Measurements from ENCODE around the gene PLEKHD1. TPM values are rescaled to one million over a fixed set of nuclear protein-coding genes. Genes with fewer than 3 reads are reported as not detected.
"Not testable (repeated sequence)": the region's sequence is repeated elsewhere in the genome, so short reads cannot be mapped to it uniquely, and the experiment has no call there.

Gene PLEKHD1
- total and polyA plus RNA-seq, 4 experiments from 2014 or later, result 0.13 to 0.32 (median 0.30) TPM; not detected in 1

DNA sequence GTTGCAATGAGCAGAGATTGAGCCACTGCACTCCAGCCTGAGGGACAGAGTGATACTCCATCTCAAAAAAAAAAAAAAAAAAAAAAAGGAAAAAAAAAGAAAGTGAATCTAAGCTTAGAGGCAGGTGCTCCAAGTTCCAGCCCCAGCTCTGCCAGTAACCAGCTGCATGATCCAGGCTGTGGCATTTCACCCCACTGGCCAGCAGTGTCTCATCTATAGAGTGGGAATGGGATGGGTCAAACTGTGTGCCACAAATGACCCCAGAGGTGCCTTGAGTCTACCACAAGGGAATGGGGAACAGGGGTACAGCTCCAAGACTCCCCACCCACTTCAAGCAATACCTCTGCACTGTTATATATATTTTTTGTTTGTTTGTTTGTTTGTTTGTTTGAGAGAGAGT lies 5.0 kb downstream of the PLEKHD1 start:
- peaks cover 23 to 28% of the 10 kb centered on the region in 2 donors for H3K27me3 Mint-ChIP-seq
- ChIA-PET POLR2A (ENCODE audit: partially characterized antibody) (no interaction called here), CTCF (ENCODE audit: partially characterized antibody) (no interaction called here)
- Histone ChIP-seq H3K4me3 (ENCODE audit: low read length in 2 of 2) (no peak overlapping the region), H3K27me3 (ENCODE audit: insufficient read depth, low read length) (peaks cover 4% of the 10 kb centered on the region), H3K27ac (ENCODE audit: low read depth, low read length) (no peak overlapping the region), H3K4me1 (ENCODE audit: insufficient read depth, low read length) (no peaks in the 10 kb centered on the region), H3K36me3 (ENCODE audit: insufficient read depth, low read length) (no peaks in the 10 kb centered on the region), H3K9me3 (ENCODE audit: control insufficient read depth in 1 of 2, low read length in 2 of 2) (no peaks in the 10 kb centered on the region)
- no peaks in the 10 kb centered on the region for H3K9me3 Mint-ChIP-seq
- H3K4me1 Mint-ChIP-seq, result peaks cover 0 to 4% (median 0%) of the 10 kb centered on the region in 4 donors
- H3K27ac Mint-ChIP-seq, result no peak overlapping the region
- DNase-seq, result no peak
- no peaks in the 10 kb centered on the region for H3K36me3 Mint-ChIP-seq
- no peak overlapping the region for H3K4me3 Mint-ChIP-seq
- intact Hi-C loops (cut with micrococcal nuclease), result no loop called here

GRCh38 chr14:69490219-69490918 lies 5.8 kb downstream of the PLEKHD1 start:
- H3K4me1 ChIP-seq (ENCODE audit: insufficient read depth, low read length), result no peaks in the 10 kb centered on the region
- no peak overlapping the region for H3K27ac ChIP-seq (ENCODE audit: low read depth, low read length)
- CTCF ChIA-PET (ENCODE audit: partially characterized antibody), result no interaction called here
- no peak for DNase-seq
- H3K9me3 Mint-ChIP-seq, result no peaks in the 10 kb centered on the region
- no peak overlapping the region for H3K4me3 Mint-ChIP-seq
- H3K4me3 ChIP-seq (ENCODE audit: low read length in 2 of 2), result no peak overlapping the region
- intact Hi-C loops (cut with micrococcal nuclease), result no loop called here
- no peaks in the 10 kb centered on the region for H3K36me3 ChIP-seq (ENCODE audit: insufficient read depth, low read length)
- H3K4me1 Mint-ChIP-seq, result peaks cover 0 to 4% (median 0%) of the 10 kb centered on the region in 4 donors
- peaks cover 21 to 28% of the 10 kb centered on the region in 2 donors for H3K27me3 Mint-ChIP-seq
- no peaks in the 10 kb centered on the region for H3K9me3 ChIP-seq (ENCODE audit: control insufficient read depth in 1 of 2, low read length in 2 of 2)
- peaks cover 4% of the 10 kb centered on the region for H3K27me3 ChIP-seq (ENCODE audit: insufficient read depth, low read length)
- POLR2A ChIA-PET (ENCODE audit: partially characterized antibody), result no interaction called here
- H3K36me3 Mint-ChIP-seq, result no peaks in the 10 kb centered on the region
- no peak overlapping the region for H3K27ac Mint-ChIP-seq

DNA sequence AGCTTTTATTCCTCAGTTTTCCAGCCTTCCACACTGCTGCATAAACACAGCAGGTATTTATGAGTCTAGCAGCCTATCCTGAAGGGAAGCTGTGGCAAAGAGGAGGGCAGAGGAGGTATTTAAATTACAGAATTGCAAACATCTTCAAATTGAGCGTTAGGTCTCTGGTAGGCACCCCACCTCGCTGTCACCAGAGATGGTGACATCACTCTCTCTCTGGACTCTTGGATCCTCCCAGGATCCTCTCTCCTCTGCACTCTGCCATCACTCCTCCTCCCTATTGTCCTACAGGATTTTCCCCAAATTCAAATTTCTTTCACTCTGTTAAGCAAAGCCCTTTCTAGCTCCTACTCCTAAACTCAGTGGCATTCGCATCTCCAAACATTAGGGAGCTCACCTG lies 6.7 kb downstream of the PLEKHD1 start:
- intact Hi-C loops (cut with micrococcal nuclease), result no loop called here
- Mint-ChIP-seq H3K4me3 (no peak overlapping the region), H3K27ac (no peak overlapping the region), H3K27me3 (peaks cover 18 to 23% of the 10 kb centered on the region in 2 donors), H3K4me1 (peaks cover 0 to 3% (median 0%) of the 10 kb centered on the region in 4 donors), H3K9me3 (no peaks in the 10 kb centered on the region), H3K36me3 (no peaks in the 10 kb centered on the region)
- ChIA-PET CTCF (ENCODE audit: partially characterized antibody) (no interaction called here), POLR2A (ENCODE audit: partially characterized antibody) (no interaction called here)
- no peak for DNase-seq
- Histone ChIP-seq H3K4me3 (ENCODE audit: low read length in 2 of 2) (no peak overlapping the region), H3K27me3 (ENCODE audit: insufficient read depth, low read length) (peaks cover 4% of the 10 kb centered on the region), H3K27ac (ENCODE audit: low read depth, low read length) (no peak overlapping the region), H3K4me1 (ENCODE audit: insufficient read depth, low read length) (no peaks in the 10 kb centered on the region), H3K36me3 (ENCODE audit: insufficient read depth, low read length) (no peaks in the 10 kb centered on the region), H3K9me3 (ENCODE audit: control insufficient read depth in 1 of 2, low read length in 2 of 2) (no peaks in the 10 kb centered on the region)

- H3K4me1 Mint-ChIP-seq, result no peaks in the 10 kb centered on the region
- intact Hi-C loops (cut with micrococcal nuclease), result no loop called here
- Histone ChIP-seq H3K4me1 (ENCODE audit: insufficient read depth, low read length) (no peaks in the 10 kb centered on the region), H3K27me3 (ENCODE audit: insufficient read depth, low read length) (no peaks in the 10 kb centered on the region), H3K4me3 (ENCODE audit: low read length in 2 of 2) (no peak overlapping the region), H3K27ac (ENCODE audit: low read depth, low read length) (no peak overlapping the region), H3K36me3 (ENCODE audit: insufficient read depth, low read length) (no peaks in the 10 kb centered on the region), H3K9me3 (ENCODE audit: control insufficient read depth in 1 of 2, low read length in 2 of 2) (no peaks in the 10 kb centered on the region)
- ChIA-PET CTCF (ENCODE audit: partially characterized antibody) (interaction anchor here (0.6 to 0.8 kb wide), 2 partner anchors 10 to 33 kb away, joined by 3 read pairs; no protein-coding TSS in a partner anchor), POLR2A (ENCODE audit: partially characterized antibody) (no interaction called here)
- peaks cover 9% of the 10 kb centered on the region in 2 donors for H3K27me3 Mint-ChIP-seq
- H3K4me3 Mint-ChIP-seq, result no peak overlapping the region
- H3K36me3 Mint-ChIP-seq, result no peaks in the 10 kb centered on the region
- H3K9me3 Mint-ChIP-seq, result no peaks in the 10 kb centered on the region
- no peak for DNase-seq
- H3K27ac Mint-ChIP-seq, result no peak overlapping the region
Observed at GRCh38 chr14:69493038-69493437, 8.5 kb downstream of the PLEKHD1 start.

DNA sequence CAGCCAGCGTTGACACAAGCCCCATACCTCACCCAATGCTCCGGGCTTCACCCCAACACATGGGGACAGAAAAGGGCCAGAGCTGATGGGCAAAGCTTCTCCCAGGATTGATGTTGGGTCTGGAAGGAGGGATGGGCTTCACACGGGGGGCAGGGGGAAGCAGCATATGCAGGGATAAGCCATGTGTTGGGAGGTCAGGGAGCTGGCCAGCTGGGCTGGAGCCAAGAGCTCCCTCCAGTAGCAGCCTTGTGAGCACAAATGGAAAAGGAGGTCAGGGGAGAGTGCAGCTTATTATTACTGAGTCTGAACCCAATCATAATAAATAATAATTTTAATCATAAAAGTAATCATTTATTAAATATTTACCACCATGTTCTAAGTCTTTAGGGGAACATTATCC lies 9.3 kb downstream of the PLEKHD1 start:
- H3K9me3 Mint-ChIP-seq, result no peaks in the 10 kb centered on the region
- H3K4me3 Mint-ChIP-seq, result no peak overlapping the region
- Histone ChIP-seq H3K36me3 (ENCODE audit: insufficient read depth, low read length) (no peaks in the 10 kb centered on the region), H3K4me1 (ENCODE audit: insufficient read depth, low read length) (no peaks in the 10 kb centered on the region), H3K27me3 (ENCODE audit: insufficient read depth, low read length) (no peaks in the 10 kb centered on the region), H3K4me3 (ENCODE audit: low read length in 2 of 2) (no peak overlapping the region), H3K9me3 (ENCODE audit: control insufficient read depth in 1 of 2, low read length in 2 of 2) (no peaks in the 10 kb centered on the region), H3K27ac (ENCODE audit: low read depth, low read length) (no peak overlapping the region)
- no peak for DNase-seq
- peaks cover 7% of the 10 kb centered on the region in 2 donors for H3K27me3 Mint-ChIP-seq
- H3K4me1 Mint-ChIP-seq, result no peaks in the 10 kb centered on the region
- H3K36me3 Mint-ChIP-seq, result no peaks in the 10 kb centered on the region
- ChIA-PET CTCF (ENCODE audit: partially characterized antibody) (no interaction called here), POLR2A (ENCODE audit: partially characterized antibody) (no interaction called here)
- H3K27ac Mint-ChIP-seq, result no peak overlapping the region
- intact Hi-C loops (cut with micrococcal nuclease), result no loop called here

- Histone ChIP-seq H3K9me3 (ENCODE audit: control insufficient read depth in 1 of 2, low read length in 2 of 2) (no peaks in the 10 kb centered on the region), H3K27ac (ENCODE audit: low read depth, low read length) (no peak overlapping the region), H3K36me3 (ENCODE audit: insufficient read depth, low read length) (no peaks in the 10 kb centered on the region), H3K4me1 (ENCODE audit: insufficient read depth, low read length) (no peaks in the 10 kb centered on the region), H3K4me3 (ENCODE audit: low read length in 2 of 2) (no peak overlapping the region), H3K27me3 (ENCODE audit: insufficient read depth, low read length) (no peaks in the 10 kb centered on the region)
- Mint-ChIP-seq H3K36me3 (no peaks in the 10 kb centered on the region), H3K9me3 (no peaks in the 10 kb centered on the region), H3K27me3 (peaks cover 7 to 9% of the 10 kb centered on the region in 2 donors), H3K27ac (no peak overlapping the region), H3K4me1 (no peaks in the 10 kb centered on the region), H3K4me3 (no peak overlapping the region)
- intact Hi-C loops (cut with micrococcal nuclease), result no loop called here
- DNase-seq, result no peak
- POLR2A ChIA-PET (ENCODE audit: partially characterized antibody), result no interaction called here
- CTCF ChIA-PET (ENCODE audit: partially characterized antibody), result interaction anchor here (1.9 kb wide), 1 partner anchor 9 kb away, joined by 4 read pairs; no protein-coding TSS in a partner anchor
Observed at GRCh38 chr14:69495341-69495921, 10.9 kb downstream of the PLEKHD1 start.

DNA sequence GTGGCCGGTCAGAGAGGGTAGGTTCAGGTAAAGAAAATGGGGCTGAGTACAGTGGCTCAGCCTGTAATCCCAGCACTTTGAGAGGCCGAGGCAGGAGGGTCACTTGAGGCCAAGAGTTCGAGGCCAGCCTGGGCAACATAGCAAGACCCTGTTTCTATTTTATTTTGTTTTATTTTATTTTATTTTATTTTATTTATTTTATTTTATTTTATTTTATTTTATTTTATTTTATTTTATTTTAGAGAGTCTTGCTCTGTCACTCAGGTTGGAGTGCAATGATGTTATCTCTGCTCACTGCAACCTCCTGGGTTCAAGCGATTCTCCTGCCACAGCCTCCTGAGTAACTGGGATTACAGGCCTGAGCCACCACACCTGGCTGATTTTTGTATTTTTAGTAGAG lies 13.3 kb downstream of the PLEKHD1 start:
- CTCF ChIA-PET (ENCODE audit: partially characterized antibody); DNase-seq; H3K4me3 ChIP-seq (ENCODE audit: low read length in 2 of 2); H3K9me3 ChIP-seq (ENCODE audit: control insufficient read depth in 1 of 2, low read length in 2 of 2); H3K27ac Mint-ChIP-seq; H3K27ac ChIP-seq (ENCODE audit: low read depth, low read length); POLR2A ChIA-PET (ENCODE audit: partially characterized antibody); H3K4me3 Mint-ChIP-seq; H3K27me3 Mint-ChIP-seq; H3K36me3 Mint-ChIP-seq; intact Hi-C loops (cut with micrococcal nuclease); H3K27me3 ChIP-seq (ENCODE audit: insufficient read depth, low read length); H3K36me3 ChIP-seq (ENCODE audit: insufficient read depth, low read length); H3K9me3 Mint-ChIP-seq; H3K4me1 ChIP-seq (ENCODE audit: insufficient read depth, low read length); H3K4me1 Mint-ChIP-seq: not testable (repeated sequence)
